GM18873 (cell line): ENCODE data around the gene COL19A1.

ENCODE experiments used
- ATAC-seq: cut with Tn5 transposase; IDR thresholded peaks from one replicate; pipeline ENCODE4 v1.9.1; 2021; ENCODE audit warnings: mild to moderate bottlenecking, moderate library complexity, moderate number of reproducible peaks; ENCODE audit not compliant: unreplicated experiment, low FRiP score

Gene COL19A1

DNA sequence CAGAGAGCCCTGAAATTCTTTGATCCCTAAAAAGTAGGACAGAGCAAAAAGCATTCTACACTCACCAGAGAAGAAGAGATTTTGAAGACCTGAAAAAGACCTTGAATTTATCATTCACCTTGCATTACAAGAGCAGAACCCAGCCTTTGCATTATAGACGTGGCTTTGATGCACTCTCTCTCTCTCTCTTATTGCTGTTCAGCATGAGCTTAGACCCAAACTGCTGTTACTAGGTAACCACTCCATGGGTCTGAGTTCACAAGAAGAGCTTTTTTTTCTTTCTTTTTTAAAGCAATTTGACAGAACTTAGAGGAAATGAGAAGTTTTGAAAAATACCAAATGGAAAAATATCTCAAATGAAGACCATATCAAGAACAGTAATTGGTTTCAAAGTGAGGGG is 392.1 kb downstream of the COL19A1 start:
- ATAC-seq, result no peak
